D721Med (cell line): ENCODE data around the gene COL24A1.
"Not testable (repeated sequence)": the region's sequence is repeated elsewhere in the genome, so short reads cannot be mapped to it uniquely, and the experiment has no call there.

Experiments
- DNase-seq: peaks from one replicate; pipeline ENCODE4 v3.0.0; 2011; ENCODE audit warnings: low spot score; ENCODE audit not compliant: insufficient read length
- FAIRE-seq: peaks from 2 replicates; lab custom pipeline; 2011; peaks lifted over from hg19 to GRCh38; lab: Jason Lieb, UNC
- CTCF ChIP-seq: IDR thresholded peaks from 2 replicates; pipeline ENCODE4 v1.5.1; 2012; ENCODE audit warnings: mild to moderate bottlenecking, control low read depth; ENCODE audit not compliant: insufficient read depth; ENCODE audit errors: missing control alignments

COL24A1 gene

GRCh38 chr1:85850238-85850637 lies 306.3 kb downstream of the COL24A1 start:
- FAIRE-seq, result no peak
- TF ChIP-seq CTCF, result no peak
- DNase-seq, result no peak

GRCh38 chr1:85849660-85850059 lies 306.9 kb downstream of the COL24A1 start:
- FAIRE-seq (no peak), DNase-seq (no peak)
- no peak for TF ChIP-seq CTCF

GRCh38 chr1:85847356-85847755 lies 309.2 kb downstream of the COL24A1 start:
- TF ChIP-seq CTCF, result no peak
- FAIRE-seq (no peak), DNase-seq (no peak)

GRCh38 chr1:85846706-85847105 lies 309.9 kb downstream of the COL24A1 start:
- TF ChIP-seq CTCF, result no peak
- DNase-seq, result no peak
- no peak for FAIRE-seq

- DNase-seq, result no peak
- no peak for TF ChIP-seq CTCF
- no peak for FAIRE-seq
Observed at GRCh38 chr1:85839459-85839858, 317.1 kb downstream of the COL24A1 start.

GRCh38 chr1:85838238-85838637 lies 318.3 kb downstream of the COL24A1 start:
- no peak for TF ChIP-seq CTCF
- FAIRE-seq, result no peak
- DNase-seq, result no peak

GRCh38 chr1:85836736-85837135 lies 319.8 kb downstream of the COL24A1 start:
- DNase-seq (no peak), FAIRE-seq (no peak)
- TF ChIP-seq CTCF, result no peak

GRCh38 chr1:85833165-85833564 lies 323.4 kb downstream of the COL24A1 start:
- FAIRE-seq, DNase-seq: not testable (repeated sequence)
